ENCODE results near the gene CREB5.

CREB5 gene

GRCh38 chr7:28842769-28843295 lies 430.5 kb downstream of the CREB5 start:
- Histone ChIP-seq H3K36me3 (ENCODE audit: control insufficient read depth in 1 of 2, insufficient read depth in 2 of 2, low read length in 2 of 2) (no peaks in the 10 kb centered on the region), H3K27me3 (ENCODE audit: control insufficient read depth in 1 of 2, insufficient read depth in 2 of 2, low read length in 2 of 2) (peaks cover 0 to 6% of the 10 kb centered on the region in 2 donors), H3K4me1 (ENCODE audit: control insufficient read depth in 1 of 2, insufficient read depth in 2 of 2, low read length in 2 of 2) (no peaks in the 10 kb centered on the region)

GRCh38 chr7:28845106-28845505 lies 432.8 kb downstream of the CREB5 start:
- H3K9ac ChIP-seq (ENCODE audit: low read depth in 1 of 2, low read length in 2 of 2) = no peak overlapping the region
- H3K27me3 ChIP-seq (ENCODE audit: control insufficient read depth in 1 of 2, insufficient read depth in 2 of 2, low read length in 2 of 2) = peaks cover 0 to 6% of the 10 kb centered on the region in 2 donors
- no peaks in the 10 kb centered on the region for H3K9me3 ChIP-seq (ENCODE audit: control insufficient read depth in 1 of 2, low read length in 2 of 2)

More at GRCh38 chr7:28842769-28843295, 430.5 kb downstream of the CREB5 start:
- no peaks in the 10 kb centered on the region for H3K9me3 ChIP-seq (ENCODE audit: control insufficient read depth in 1 of 2, low read length in 2 of 2)
- no peak overlapping the region for H3K27ac ChIP-seq (ENCODE audit: low read depth, low read length)
- H3K4me3 ChIP-seq (ENCODE audit: low read depth in 1 of 2, low read length in 2 of 2) = no peak overlapping the region
- H3K9ac ChIP-seq (ENCODE audit: low read depth in 1 of 2, low read length in 2 of 2) = no peak overlapping the region

GRCh38 chr7:28847176-28847575 lies 434.9 kb downstream of the CREB5 start:
- H3K27me3 ChIP-seq (ENCODE audit: control insufficient read depth in 1 of 2, insufficient read depth in 2 of 2, low read length in 2 of 2) = peaks cover 9 to 11% of the 10 kb centered on the region in 2 donors
- H3K4me1 ChIP-seq (ENCODE audit: control insufficient read depth in 1 of 2, insufficient read depth in 2 of 2, low read length in 2 of 2) = no peaks in the 10 kb centered on the region
- no peaks in the 10 kb centered on the region for H3K9me3 ChIP-seq (ENCODE audit: control insufficient read depth in 1 of 2, low read length in 2 of 2)
- no peak overlapping the region for H3K9ac ChIP-seq (ENCODE audit: low read depth in 1 of 2, low read length in 2 of 2)
- H3K4me3 ChIP-seq (ENCODE audit: low read depth in 1 of 2, low read length in 2 of 2) = no peak overlapping the region
- no peak overlapping the region for H3K27ac ChIP-seq (ENCODE audit: low read depth, low read length)
- H3K36me3 ChIP-seq (ENCODE audit: control insufficient read depth in 1 of 2, insufficient read depth in 2 of 2, low read length in 2 of 2) = no peaks in the 10 kb centered on the region

More at GRCh38 chr7:28845106-28845505, 432.8 kb downstream of the CREB5 start:
- H3K27ac ChIP-seq (ENCODE audit: low read depth, low read length) = no peak overlapping the region
- no peaks in the 10 kb centered on the region for H3K36me3 ChIP-seq (ENCODE audit: control insufficient read depth in 1 of 2, insufficient read depth in 2 of 2, low read length in 2 of 2)
- no peak overlapping the region for H3K4me3 ChIP-seq (ENCODE audit: low read depth in 1 of 2, low read length in 2 of 2)
- no peaks in the 10 kb centered on the region for H3K4me1 ChIP-seq (ENCODE audit: control insufficient read depth in 1 of 2, insufficient read depth in 2 of 2, low read length in 2 of 2)

- no peak overlapping the region for H3K4me3 ChIP-seq (ENCODE audit: low read depth in 1 of 2, low read length in 2 of 2)
- no peaks in the 10 kb centered on the region for H3K9me3 ChIP-seq (ENCODE audit: control insufficient read depth in 1 of 2, low read length in 2 of 2)
- no peak overlapping the region for H3K27ac ChIP-seq (ENCODE audit: low read depth, low read length)
- no peaks in the 10 kb centered on the region for H3K36me3 ChIP-seq (ENCODE audit: control insufficient read depth in 1 of 2, insufficient read depth in 2 of 2, low read length in 2 of 2)
- H3K4me1 ChIP-seq (ENCODE audit: control insufficient read depth in 1 of 2, insufficient read depth in 2 of 2, low read length in 2 of 2) = no peaks in the 10 kb centered on the region
- H3K9ac ChIP-seq (ENCODE audit: low read depth in 1 of 2, low read length in 2 of 2) = no peak overlapping the region
- H3K27me3 ChIP-seq (ENCODE audit: control insufficient read depth in 1 of 2, insufficient read depth in 2 of 2, low read length in 2 of 2) = peaks cover 11% of the 10 kb centered on the region in 2 donors
Observed at GRCh38 chr7:28847681-28848080, 435.4 kb downstream of the CREB5 start.

GRCh38 chr7:28848906-28849305 lies 436.6 kb downstream of the CREB5 start:
- H3K27ac ChIP-seq (ENCODE audit: low read depth, low read length) = no peak overlapping the region
- H3K9me3 ChIP-seq (ENCODE audit: control insufficient read depth in 1 of 2, low read length in 2 of 2) = no peaks in the 10 kb centered on the region
- H3K36me3 ChIP-seq (ENCODE audit: control insufficient read depth in 1 of 2, insufficient read depth in 2 of 2, low read length in 2 of 2) = no peaks in the 10 kb centered on the region
- peaks cover 0 to 4% of the 10 kb centered on the region in 2 donors for H3K4me1 ChIP-seq (ENCODE audit: control insufficient read depth in 1 of 2, insufficient read depth in 2 of 2, low read length in 2 of 2)
- no peak overlapping the region for H3K9ac ChIP-seq (ENCODE audit: low read depth in 1 of 2, low read length in 2 of 2)
- H3K27me3 ChIP-seq (ENCODE audit: control insufficient read depth in 1 of 2, insufficient read depth in 2 of 2, low read length in 2 of 2) = peaks cover 16 to 23% of the 10 kb centered on the region in 2 donors
- no peak overlapping the region for H3K4me3 ChIP-seq (ENCODE audit: low read depth in 1 of 2, low read length in 2 of 2)

- Histone ChIP-seq H3K36me3 (ENCODE audit: control insufficient read depth in 1 of 2, insufficient read depth in 2 of 2, low read length in 2 of 2) (no peaks in the 10 kb centered on the region), H3K27me3 (ENCODE audit: control insufficient read depth in 1 of 2, insufficient read depth in 2 of 2, low read length in 2 of 2) (peaks cover 23 to 25% of the 10 kb centered on the region in 2 donors), H3K27ac (ENCODE audit: low read depth, low read length) (no peak overlapping the region), H3K4me3 (ENCODE audit: low read depth in 1 of 2, low read length in 2 of 2) (no peak overlapping the region), H3K9me3 (ENCODE audit: control insufficient read depth in 1 of 2, low read length in 2 of 2) (no peaks in the 10 kb centered on the region), H3K4me1 (ENCODE audit: control insufficient read depth in 1 of 2, insufficient read depth in 2 of 2, low read length in 2 of 2) (peaks cover 0 to 10% of the 10 kb centered on the region in 2 donors), H3K9ac (ENCODE audit: low read depth in 1 of 2, low read length in 2 of 2) (no peak overlapping the region)
Observed at GRCh38 chr7:28850699-28851098, 438.4 kb downstream of the CREB5 start.

GRCh38 chr7:28853150-28853549 lies 440.8 kb downstream of the CREB5 start:
- Histone ChIP-seq H3K36me3 (ENCODE audit: control insufficient read depth in 1 of 2, insufficient read depth in 2 of 2, low read length in 2 of 2) (no peaks in the 10 kb centered on the region), H3K4me1 (ENCODE audit: control insufficient read depth in 1 of 2, insufficient read depth in 2 of 2, low read length in 2 of 2) (peaks cover 0 to 10% of the 10 kb centered on the region in 2 donors), H3K9me3 (ENCODE audit: control insufficient read depth in 1 of 2, low read length in 2 of 2) (no peaks in the 10 kb centered on the region), H3K9ac (ENCODE audit: low read depth in 1 of 2, low read length in 2 of 2) (no peak overlapping the region), H3K27ac (ENCODE audit: low read depth, low read length) (no peak overlapping the region), H3K4me3 (ENCODE audit: low read depth in 1 of 2, low read length in 2 of 2) (peak overlapping the region in 1 of 2 donors; percentile 69), H3K27me3 (ENCODE audit: control insufficient read depth in 1 of 2, insufficient read depth in 2 of 2, low read length in 2 of 2) (peaks cover 20 to 25% of the 10 kb centered on the region in 2 donors)

- Histone ChIP-seq H3K27ac (ENCODE audit: low read depth, low read length) (no peak overlapping the region), H3K9ac (ENCODE audit: low read depth in 1 of 2, low read length in 2 of 2) (peak overlapping the region; percentile 8 to 25), H3K36me3 (ENCODE audit: control insufficient read depth in 1 of 2, insufficient read depth in 2 of 2, low read length in 2 of 2) (no peaks in the 10 kb centered on the region)
Observed at GRCh38 chr7:28853834-28854749, 441.8 kb downstream of the CREB5 start.

GRCh38 chr7:28854750-28855074 lies 442.4 kb downstream of the CREB5 start:
- no peak overlapping the region for H3K9ac ChIP-seq (ENCODE audit: low read depth in 1 of 2, low read length in 2 of 2)
- peak overlapping the region in 1 of 2 donors; percentile 69 for H3K4me3 ChIP-seq (ENCODE audit: low read depth in 1 of 2, low read length in 2 of 2)
- H3K27me3 ChIP-seq (ENCODE audit: control insufficient read depth in 1 of 2, insufficient read depth in 2 of 2, low read length in 2 of 2) = peaks cover 20 to 25% of the 10 kb centered on the region in 2 donors

More at GRCh38 chr7:28853834-28854749, 441.8 kb downstream of the CREB5 start:
- Histone ChIP-seq H3K27me3 (ENCODE audit: control insufficient read depth in 1 of 2, insufficient read depth in 2 of 2, low read length in 2 of 2) (peaks cover 20 to 25% of the 10 kb centered on the region in 2 donors), H3K9me3 (ENCODE audit: control insufficient read depth in 1 of 2, low read length in 2 of 2) (no peaks in the 10 kb centered on the region), H3K4me1 (ENCODE audit: control insufficient read depth in 1 of 2, insufficient read depth in 2 of 2, low read length in 2 of 2) (peaks cover 0 to 10% of the 10 kb centered on the region in 2 donors), H3K4me3 (ENCODE audit: low read depth in 1 of 2, low read length in 2 of 2) (peak overlapping the region; percentile 64 to 69)

GRCh38 chr7:28855538-28856217 lies 443.4 kb downstream of the CREB5 start:
- no peaks in the 10 kb centered on the region for H3K9me3 ChIP-seq (ENCODE audit: control insufficient read depth in 1 of 2, low read length in 2 of 2)
- no peak overlapping the region for H3K9ac ChIP-seq (ENCODE audit: low read depth in 1 of 2, low read length in 2 of 2)
- H3K27ac ChIP-seq (ENCODE audit: low read depth, low read length) = no peak overlapping the region
- no peak overlapping the region for H3K4me3 ChIP-seq (ENCODE audit: low read depth in 1 of 2, low read length in 2 of 2)
- H3K4me1 ChIP-seq (ENCODE audit: control insufficient read depth in 1 of 2, insufficient read depth in 2 of 2, low read length in 2 of 2) = peaks cover 0 to 10% of the 10 kb centered on the region in 2 donors
- peaks cover 20 to 25% of the 10 kb centered on the region in 2 donors for H3K27me3 ChIP-seq (ENCODE audit: control insufficient read depth in 1 of 2, insufficient read depth in 2 of 2, low read length in 2 of 2)
- H3K36me3 ChIP-seq (ENCODE audit: control insufficient read depth in 1 of 2, insufficient read depth in 2 of 2, low read length in 2 of 2) = no peaks in the 10 kb centered on the region

More at GRCh38 chr7:28854750-28855074, 442.4 kb downstream of the CREB5 start:
- Histone ChIP-seq H3K4me1 (ENCODE audit: control insufficient read depth in 1 of 2, insufficient read depth in 2 of 2, low read length in 2 of 2) (peaks cover 0 to 10% of the 10 kb centered on the region in 2 donors), H3K9me3 (ENCODE audit: control insufficient read depth in 1 of 2, low read length in 2 of 2) (no peaks in the 10 kb centered on the region), H3K36me3 (ENCODE audit: control insufficient read depth in 1 of 2, insufficient read depth in 2 of 2, low read length in 2 of 2) (no peaks in the 10 kb centered on the region), H3K27ac (ENCODE audit: low read depth, low read length) (no peak overlapping the region)
